ENCODE measurements around the gene TTC7B.

TTC7B gene

GRCh38 chr14:90536511-90537191 lies 279.6 kb downstream of the TTC7B start:
- H3K79me2 ChIP-seq (ENCODE audit: insufficient read depth, low read length) = no peaks in the 10 kb centered on the region
- no peak overlapping the region for H3K4me3 ChIP-seq (ENCODE audit: low read depth, low read length, poor library complexity, severe bottlenecking)
- H3K9me3 ChIP-seq (ENCODE audit: low read length) = no peaks in the 10 kb centered on the region

DNA sequence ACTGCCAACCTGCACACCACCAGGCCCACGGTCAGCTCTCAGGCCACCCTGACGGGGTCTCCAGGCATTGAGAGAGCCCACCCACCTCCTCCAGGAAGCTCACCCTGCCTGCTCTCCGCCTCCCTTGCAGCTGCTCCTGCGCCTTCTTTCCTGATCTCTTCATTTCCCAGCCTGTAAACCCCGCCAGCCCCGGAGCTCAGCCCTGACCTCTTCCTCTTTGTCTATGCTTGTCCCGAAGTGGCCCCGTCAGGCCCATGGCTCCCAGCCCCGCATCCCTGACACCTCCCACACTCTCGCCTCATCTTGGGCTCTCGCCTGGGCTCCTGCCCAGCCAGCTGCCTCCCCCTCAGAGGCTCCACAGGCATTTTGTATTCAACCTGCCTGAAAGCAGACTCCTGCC lies 280.1 kb downstream of the TTC7B start:
- TF ChIP-seq EZH2 (IDR thresholded peaks at IDR 0.05; ENCODE audit: borderline replicate concordance, low read length) (no peak), CTCF (IDR thresholded peaks at IDR 0.05; ENCODE audit: low read length) (no peak)

More at GRCh38 chr14:90536511-90537191, 279.6 kb downstream of the TTC7B start:
- Histone ChIP-seq H3K4me2 (ENCODE audit: low read length) (no peak overlapping the region; the same call in 1 of the 2 replicates), H4K20me1 (ENCODE audit: insufficient read depth, low read length) (no peaks in the 10 kb centered on the region), H3K4me1 (ENCODE audit: insufficient read depth, low read length, severe bottlenecking) (no peaks in the 10 kb centered on the region), H3F3A (ENCODE audit: insufficient read depth, low read length) (no peaks in the 10 kb centered on the region), H3K9me2 (ENCODE audit: low read depth, low read length) (no peaks in the 10 kb centered on the region), H2AFZ (ENCODE audit: low read length) (no peak overlapping the region), H3K27me3 (ENCODE audit: insufficient read depth, low read length) (0 out of 2 replicates have a peak, but pooled peaks cover 3% of the 10 kb centered on the region), H3K27ac (ENCODE audit: low read depth, low read length, poor library complexity, severe bottlenecking) (no peak overlapping the region), H3K36me3 (ENCODE audit: insufficient read depth, low read length) (no peaks in the 10 kb centered on the region), H3K9ac (ENCODE audit: low read length) (no peak overlapping the region)
- TF ChIP-seq CTCF (IDR thresholded peaks at IDR 0.05; ENCODE audit: low read length) = no peak
- no peak for TF ChIP-seq EZH2 (IDR thresholded peaks at IDR 0.05; ENCODE audit: borderline replicate concordance, low read length)

GRCh38 chr14:90535556-90536090 lies 280.6 kb downstream of the TTC7B start:
- no peak overlapping the region for H3K4me3 ChIP-seq (ENCODE audit: low read depth, low read length, poor library complexity, severe bottlenecking)
- H3K9ac ChIP-seq (ENCODE audit: low read length) = no peak overlapping the region
- no peaks in the 10 kb centered on the region for H3K9me3 ChIP-seq (ENCODE audit: low read length)
- no peaks in the 10 kb centered on the region for H3K4me1 ChIP-seq (ENCODE audit: insufficient read depth, low read length, severe bottlenecking)
- no peak overlapping the region for H3K4me2 ChIP-seq (ENCODE audit: low read length)
- H3K79me2 ChIP-seq (ENCODE audit: insufficient read depth, low read length) = no peaks in the 10 kb centered on the region
- H2AFZ ChIP-seq (ENCODE audit: low read length) = no peak overlapping the region
- H3K9me2 ChIP-seq (ENCODE audit: low read depth, low read length) = no peaks in the 10 kb centered on the region
- H3K27ac ChIP-seq (ENCODE audit: low read depth, low read length, poor library complexity, severe bottlenecking) = no peak overlapping the region
- H4K20me1 ChIP-seq (ENCODE audit: insufficient read depth, low read length) = no peaks in the 10 kb centered on the region
- H3F3A ChIP-seq (ENCODE audit: insufficient read depth, low read length) = no peaks in the 10 kb centered on the region
- 0 out of 2 replicates have a peak, but pooled peaks cover 3% of the 10 kb centered on the region for H3K27me3 ChIP-seq (ENCODE audit: insufficient read depth, low read length)
- H3K36me3 ChIP-seq (ENCODE audit: insufficient read depth, low read length) = no peaks in the 10 kb centered on the region
- TF ChIP-seq EZH2 (IDR thresholded peaks at IDR 0.05; ENCODE audit: borderline replicate concordance, low read length) (no peak), CTCF (IDR thresholded peaks at IDR 0.05; ENCODE audit: low read length) (no peak)

More for the DNA sequence above, 280.1 kb downstream of the TTC7B start:
- H3K4me2 ChIP-seq (ENCODE audit: low read length) = no peak overlapping the region
- H3K36me3 ChIP-seq (ENCODE audit: insufficient read depth, low read length) = no peaks in the 10 kb centered on the region
- no peak overlapping the region for H3K27ac ChIP-seq (ENCODE audit: low read depth, low read length, poor library complexity, severe bottlenecking)
- no peak overlapping the region for H3K9ac ChIP-seq (ENCODE audit: low read length)
- no peaks in the 10 kb centered on the region for H3F3A ChIP-seq (ENCODE audit: insufficient read depth, low read length)
- H3K79me2 ChIP-seq (ENCODE audit: insufficient read depth, low read length) = no peaks in the 10 kb centered on the region
- no peak overlapping the region for H3K4me3 ChIP-seq (ENCODE audit: low read depth, low read length, poor library complexity, severe bottlenecking)
- H3K27me3 ChIP-seq (ENCODE audit: insufficient read depth, low read length) = 0 out of 2 replicates have a peak, but pooled peaks cover 3% of the 10 kb centered on the region
- H3K9me2 ChIP-seq (ENCODE audit: low read depth, low read length) = no peaks in the 10 kb centered on the region
- no peaks in the 10 kb centered on the region for H3K4me1 ChIP-seq (ENCODE audit: insufficient read depth, low read length, severe bottlenecking)
- no peak overlapping the region for H2AFZ ChIP-seq (ENCODE audit: low read length)
- H3K9me3 ChIP-seq (ENCODE audit: low read length) = no peaks in the 10 kb centered on the region
- no peaks in the 10 kb centered on the region for H4K20me1 ChIP-seq (ENCODE audit: insufficient read depth, low read length)
